Nephron progenitor cell (in vitro differentiated cells): ENCODE results near the gene MYO1C.

Experiments used
- DNase-seq: peaks from one replicate; pipeline ENCODE4 v3.0.0; 2021
- H3K27ac Mint-ChIP-seq: 2 replicates; pipeline ENCODE4 v1.8.0; 2021; ENCODE audit warnings: mild to moderate bottlenecking, moderate library complexity, mixed read lengths
- H3K27me3 Mint-ChIP-seq: 2 replicates; pipeline ENCODE4 v1.8.0; 2021; ENCODE audit warnings: mild to moderate bottlenecking, low read depth, mixed read lengths; ENCODE audit not compliant: poor library complexity
- H3K36me3 Mint-ChIP-seq: 2 replicates; pipeline ENCODE4 v1.8.0; 2021; ENCODE audit warnings: low read depth, mixed read lengths
- H3K4me1 Mint-ChIP-seq: 2 replicates; pipeline ENCODE4 v1.8.0; 2021; ENCODE audit warnings: mixed read lengths
- H3K4me3 Mint-ChIP-seq: 2 replicates; pipeline ENCODE4 v1.8.0; 2021; ENCODE audit warnings: mild to moderate bottlenecking, moderate library complexity, mixed read lengths
- H3K9me3 Mint-ChIP-seq: 2 replicates; pipeline ENCODE4 v1.8.0; 2021; ENCODE audit warnings: mild to moderate bottlenecking, moderate library complexity, mixed read lengths
- CTCF ChIP-seq: fragments of 200-600 bp; sonication (generic); IDR thresholded peaks from 2 replicates; pipeline ENCODE4 v1.5.0; 2021; ENCODE audit warnings: antibody characterized with exemption

MYO1C gene

GRCh38 chr17:1467898-1468492 lies 24.5 kb downstream of the MYO1C start:
- H3K27me3 Mint-ChIP-seq: peaks cover 3% of the 10 kb centered on the region
- DNase-seq: peak; percentile 86
- H3K36me3 Mint-ChIP-seq: peaks cover 12% of the 10 kb centered on the region
- peak overlapping the region; percentile 86 for H3K27ac Mint-ChIP-seq
- TF ChIP-seq CTCF: no peak
- peak overlapping the region; percentile 65 for H3K4me3 Mint-ChIP-seq
- peaks cover 40% of the 10 kb centered on the region for H3K4me1 Mint-ChIP-seq
- no peaks in the 10 kb centered on the region for H3K9me3 Mint-ChIP-seq

- H3K36me3 Mint-ChIP-seq: peaks cover 12% of the 10 kb centered on the region
- DNase-seq: no peak
- H3K27ac Mint-ChIP-seq: no peak overlapping the region
Measured at GRCh38 chr17:1467258-1467657, 25.2 kb downstream of the MYO1C start.

GRCh38 chr17:1464186-1464585 lies 28.3 kb downstream of the MYO1C start:
- no peak for TF ChIP-seq CTCF
- H3K4me1 Mint-ChIP-seq: peaks cover 22% of the 10 kb centered on the region
- H3K27ac Mint-ChIP-seq: peak overlapping the region; percentile 87
- H3K9me3 Mint-ChIP-seq: peaks cover 3% of the 10 kb centered on the region
- H3K36me3 Mint-ChIP-seq: peaks cover 11% of the 10 kb centered on the region
- H3K4me3 Mint-ChIP-seq: no peak overlapping the region
- peaks cover 2% of the 10 kb centered on the region for H3K27me3 Mint-ChIP-seq
- DNase-seq: no peak

More at GRCh38 chr17:1467258-1467657, 25.2 kb downstream of the MYO1C start:
- no peak overlapping the region for H3K4me3 Mint-ChIP-seq
- no peak for TF ChIP-seq CTCF
- H3K27me3 Mint-ChIP-seq: no peaks in the 10 kb centered on the region
- no peaks in the 10 kb centered on the region for H3K9me3 Mint-ChIP-seq
- peaks cover 32% of the 10 kb centered on the region for H3K4me1 Mint-ChIP-seq

GRCh38 chr17:1462164-1463112 lies 30.0 kb downstream of the MYO1C start:
- no peak for TF ChIP-seq CTCF
- H3K4me1 Mint-ChIP-seq: peaks cover 6% of the 10 kb centered on the region
- H3K36me3 Mint-ChIP-seq: peaks cover 4% of the 10 kb centered on the region
- DNase-seq: no peak
- H3K27me3 Mint-ChIP-seq: peaks cover 2% of the 10 kb centered on the region
- no peak overlapping the region for H3K27ac Mint-ChIP-seq
- peaks cover 3% of the 10 kb centered on the region for H3K9me3 Mint-ChIP-seq
- no peak overlapping the region for H3K4me3 Mint-ChIP-seq

- no peak for TF ChIP-seq CTCF
- Mint-ChIP-seq H3K9me3 (peaks cover 3% of the 10 kb centered on the region), H3K27ac (peak overlapping the region; percentile 3), H3K27me3 (peaks cover 5% of the 10 kb centered on the region), H3K4me1 (peaks cover 6% of the 10 kb centered on the region), H3K4me3 (no peak overlapping the region), H3K36me3 (peaks cover 4% of the 10 kb centered on the region)
- no peak for DNase-seq
Measured at GRCh38 chr17:1461198-1461944, 31.1 kb downstream of the MYO1C start.
